ENCODE measurements around the gene NPAS3.

NPAS3 gene

DNA sequence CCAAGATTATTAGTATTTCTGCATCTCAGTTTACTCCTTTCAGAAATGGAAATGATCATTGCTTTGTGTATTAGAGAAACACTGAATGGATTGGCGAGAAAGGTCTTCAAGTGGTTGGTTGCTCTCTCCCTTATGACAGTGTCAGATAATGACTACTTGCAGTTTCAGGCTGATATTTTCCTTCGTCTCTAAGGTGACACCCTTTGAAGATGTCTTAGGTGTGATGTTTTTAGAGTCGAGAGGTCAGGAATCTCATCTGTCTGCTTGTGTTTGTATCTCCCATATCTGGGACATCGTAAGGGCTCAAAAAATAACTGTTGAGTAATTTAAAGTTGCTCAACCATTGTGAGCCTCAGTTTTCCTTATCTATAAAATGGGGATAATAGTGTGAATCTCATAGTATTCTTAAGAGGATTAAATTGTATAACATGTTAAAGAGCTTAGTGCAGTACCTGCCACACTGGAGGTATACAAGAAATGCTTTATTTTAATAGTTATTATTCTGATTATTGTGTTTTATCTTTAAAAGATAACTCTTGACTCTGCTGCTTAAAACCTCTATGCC lies 40.1 kb downstream of the NPAS3 start:
- H3K9me3 ChIP-seq (ENCODE audit: control insufficient read depth, insufficient read depth, low read length), result no peaks in the 10 kb centered on the region
- H3K4me1 ChIP-seq (ENCODE audit: insufficient read depth, low read length), result no peaks in the 10 kb centered on the region
- no peaks in the 10 kb centered on the region for H3K36me3 ChIP-seq (ENCODE audit: insufficient read depth, low read length)
- no peak overlapping the region for H3K9ac ChIP-seq (ENCODE audit: low read depth, low read length)

DNA sequence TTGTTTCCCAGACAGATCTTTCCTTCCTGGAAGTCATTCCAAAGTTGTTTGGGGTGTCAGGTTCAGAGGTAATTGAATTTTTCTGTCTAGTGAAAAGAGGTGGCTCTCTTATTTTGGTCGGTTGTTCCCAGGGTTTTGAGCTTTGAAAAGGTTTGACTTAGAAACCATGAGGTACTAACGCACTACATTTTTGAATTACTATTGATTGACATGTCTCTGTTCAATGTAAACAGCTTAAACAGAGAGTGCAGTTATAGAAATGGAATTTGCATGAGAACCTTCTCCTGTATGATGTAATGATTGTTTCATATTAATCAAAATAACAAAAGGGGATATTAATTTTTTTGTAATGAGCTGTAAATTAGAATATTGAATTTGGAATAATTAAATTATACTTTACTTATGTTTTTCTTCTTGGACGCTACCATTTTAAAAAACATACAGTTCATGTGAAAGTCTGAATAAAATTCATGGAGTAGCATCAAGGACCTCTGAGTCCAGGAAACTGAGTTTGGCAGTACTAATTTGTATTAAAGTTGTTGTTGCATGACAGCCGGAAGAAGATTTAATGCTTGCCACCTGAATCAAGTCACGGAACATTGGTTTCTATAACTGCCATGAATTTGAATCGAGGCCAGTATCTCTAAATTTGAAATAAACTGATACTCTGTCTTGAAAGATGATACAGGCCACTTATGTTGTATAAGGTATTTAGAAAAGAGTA lies 41.7 kb downstream of the NPAS3 start:
- Histone ChIP-seq H3K4me1 (ENCODE audit: insufficient read depth, low read length) (no peaks in the 10 kb centered on the region), H3K9me3 (ENCODE audit: control insufficient read depth, insufficient read depth, low read length) (no peaks in the 10 kb centered on the region), H3K36me3 (ENCODE audit: insufficient read depth, low read length) (no peaks in the 10 kb centered on the region), H3K9ac (ENCODE audit: low read depth, low read length) (no peak overlapping the region)

DNA sequence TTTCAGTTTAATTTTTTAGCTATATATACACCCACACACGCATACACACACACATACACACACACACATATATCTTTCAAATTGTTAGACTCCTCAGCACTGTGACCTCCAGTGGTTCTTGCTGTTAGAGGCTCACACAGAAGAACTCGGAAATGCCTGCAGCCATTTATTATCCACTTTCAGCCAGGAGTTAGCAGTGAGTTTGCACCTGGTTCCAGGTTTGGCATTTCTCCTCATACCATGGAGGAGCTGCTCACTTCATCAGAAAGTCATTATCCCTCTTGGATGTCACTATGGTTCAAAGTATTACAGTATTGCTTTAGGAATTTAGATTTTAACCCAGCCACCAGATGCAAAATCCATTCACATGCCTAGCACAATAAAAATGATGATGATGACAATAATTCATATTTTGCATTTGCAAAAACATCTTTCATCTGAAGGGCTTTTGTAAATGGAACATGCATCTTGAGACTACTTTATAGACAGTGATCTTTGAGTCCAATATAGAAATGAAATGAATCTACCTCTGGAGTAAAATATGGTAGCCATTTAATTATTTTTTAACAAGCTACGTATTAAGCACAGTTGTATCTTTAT lies 42.3 kb downstream of the NPAS3 start:
- Histone ChIP-seq H3K9me3 (ENCODE audit: control insufficient read depth, insufficient read depth, low read length) (no peaks in the 10 kb centered on the region), H3K9ac (ENCODE audit: low read depth, low read length) (no peak overlapping the region), H3K36me3 (ENCODE audit: insufficient read depth, low read length) (no peaks in the 10 kb centered on the region), H3K4me1 (ENCODE audit: insufficient read depth, low read length) (0 out of 2 replicates have a peak, but pooled peaks cover 5% of the 10 kb centered on the region)

DNA sequence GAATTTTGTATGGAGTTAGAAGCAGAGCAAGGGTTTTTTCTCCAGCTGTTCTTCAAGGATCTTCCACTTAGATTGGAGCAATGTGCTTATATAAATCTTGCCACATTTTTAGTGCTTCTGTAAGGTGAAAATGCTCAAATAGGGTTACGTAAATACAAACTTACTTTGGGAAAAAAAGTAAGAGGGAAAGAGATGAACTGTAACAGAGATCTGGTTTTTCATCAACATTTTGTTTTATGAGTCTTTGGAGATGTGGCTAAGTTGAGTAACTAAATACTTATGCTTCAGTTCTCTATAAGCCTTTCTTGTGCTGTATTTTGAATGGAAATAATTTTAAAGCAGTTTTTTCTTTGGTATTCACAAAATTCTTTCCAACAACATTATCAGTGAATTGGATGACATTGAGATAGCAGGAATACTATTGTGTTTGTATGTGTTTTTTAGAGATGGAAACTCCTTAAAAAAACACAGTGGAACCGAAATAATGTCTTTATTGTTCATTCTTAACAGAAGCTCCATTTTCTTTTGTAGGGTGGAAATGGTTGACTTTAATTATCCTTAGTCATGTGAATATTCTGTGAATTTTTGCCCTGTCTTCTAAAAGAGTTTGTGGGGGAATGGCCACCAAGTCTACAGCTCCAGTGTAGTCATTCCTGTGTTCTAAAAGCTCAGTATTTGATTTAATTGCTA lies 45.7 kb downstream of the NPAS3 start:
- no peaks in the 10 kb centered on the region for H3K9me3 ChIP-seq (ENCODE audit: control insufficient read depth, insufficient read depth, low read length)
- H3K9ac ChIP-seq (ENCODE audit: low read depth, low read length), result no peak overlapping the region
- peaks cover 17% of the 10 kb centered on the region for H3K4me1 ChIP-seq (ENCODE audit: insufficient read depth, low read length)
- no peaks in the 10 kb centered on the region for H3K36me3 ChIP-seq (ENCODE audit: insufficient read depth, low read length)

DNA sequence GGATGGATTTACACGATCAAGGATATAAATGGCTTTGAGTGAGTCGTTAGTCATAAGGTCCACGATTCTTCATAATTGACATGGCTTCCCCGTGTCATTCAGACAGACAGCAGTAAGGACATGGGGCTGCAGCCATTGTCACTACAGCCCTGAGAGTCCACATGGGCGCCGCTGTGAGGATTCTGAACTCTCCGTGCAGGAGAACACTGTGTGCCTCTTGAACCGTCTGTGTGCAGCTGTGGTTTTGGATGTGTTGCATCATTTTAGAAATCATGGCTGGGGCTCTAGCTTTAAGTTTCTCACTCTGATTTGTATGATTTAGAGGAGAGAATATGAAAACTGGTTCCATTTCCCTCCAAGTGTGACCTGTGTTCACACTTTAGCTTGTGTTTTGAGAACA lies 47.2 kb downstream of the NPAS3 start:
- Histone ChIP-seq H3K4me1 (ENCODE audit: insufficient read depth, low read length) (peaks cover 17% of the 10 kb centered on the region), H3K36me3 (ENCODE audit: insufficient read depth, low read length) (no peaks in the 10 kb centered on the region), H3K9ac (ENCODE audit: low read depth, low read length) (no peak overlapping the region), H3K9me3 (ENCODE audit: control insufficient read depth, insufficient read depth, low read length) (no peaks in the 10 kb centered on the region)

DNA sequence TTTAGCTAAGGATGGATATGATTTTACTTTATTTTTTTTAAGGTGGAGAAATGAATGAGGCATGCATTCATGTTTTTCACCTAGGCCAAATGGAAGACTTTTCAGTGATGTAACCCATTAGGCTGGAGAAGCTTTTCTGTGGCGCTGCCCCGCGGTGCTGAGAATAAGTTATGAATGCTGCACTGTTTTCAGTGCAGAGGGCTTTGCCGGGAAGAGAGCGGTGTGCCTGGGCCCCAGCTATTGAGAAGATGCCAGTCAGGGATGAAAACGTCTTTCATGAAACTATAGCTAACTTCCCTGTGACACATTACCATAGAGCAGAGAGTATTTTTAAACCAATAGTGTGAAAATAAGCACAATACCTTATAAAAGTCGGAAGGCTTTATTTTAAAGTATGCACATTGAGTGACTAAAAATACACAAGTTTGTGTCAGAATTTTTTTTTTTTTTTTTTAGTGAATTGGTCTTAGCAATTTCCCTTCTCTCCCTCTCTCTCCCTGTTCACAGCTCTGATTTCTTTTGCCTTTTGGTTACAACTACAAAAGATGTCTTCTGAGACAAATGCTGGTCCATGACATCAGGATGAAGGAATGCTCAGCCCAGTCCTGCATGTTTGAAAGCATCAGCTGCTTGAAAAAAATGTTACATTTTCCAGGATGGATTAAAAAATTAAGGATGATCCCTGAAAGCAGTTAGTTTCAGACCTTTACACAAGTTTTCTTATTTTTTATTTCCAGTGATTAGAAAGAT lies 48.3 kb downstream of the NPAS3 start:
- Histone ChIP-seq H3K36me3 (ENCODE audit: insufficient read depth, low read length) (no peaks in the 10 kb centered on the region), H3K4me1 (ENCODE audit: insufficient read depth, low read length) (peaks cover 17% of the 10 kb centered on the region), H3K9me3 (ENCODE audit: control insufficient read depth, insufficient read depth, low read length) (no peaks in the 10 kb centered on the region)

DNA sequence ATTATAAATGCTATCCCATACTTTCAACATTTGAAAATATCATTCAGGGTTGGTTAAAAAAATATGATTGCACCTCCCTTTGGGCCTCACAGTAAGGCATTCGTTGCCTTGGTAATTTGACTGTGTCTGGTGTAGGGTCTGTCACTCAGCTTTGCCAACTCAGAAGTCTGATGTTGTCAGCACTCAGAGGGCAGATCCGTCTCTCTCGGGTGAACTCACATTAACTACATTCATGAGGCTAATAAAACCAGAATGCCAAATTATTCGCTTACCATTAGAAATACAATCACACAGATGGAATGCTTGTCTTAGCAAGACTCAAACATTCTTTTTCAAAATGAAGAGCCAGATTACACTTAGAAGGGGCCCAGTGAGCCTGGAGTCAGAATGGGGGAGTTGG lies 53.0 kb downstream of the NPAS3 start:
- Histone ChIP-seq H3K4me1 (ENCODE audit: insufficient read depth, low read length) (peaks cover 7% of the 10 kb centered on the region), H3K9me3 (ENCODE audit: control insufficient read depth, insufficient read depth, low read length) (no peaks in the 10 kb centered on the region), H3K9ac (ENCODE audit: low read depth, low read length) (no peak overlapping the region), H3K36me3 (ENCODE audit: insufficient read depth, low read length) (no peaks in the 10 kb centered on the region)

More for the DNA sequence above, 48.3 kb downstream of the NPAS3 start:
- H3K9ac ChIP-seq (ENCODE audit: low read depth, low read length), result 0 out of 2 replicates have a peak overlapping the region, but pooled peaks have one; percentile 6

- Histone ChIP-seq H3K9ac (ENCODE audit: low read depth, low read length) (no peak overlapping the region), H3K4me1 (ENCODE audit: insufficient read depth, low read length) (no peaks in the 10 kb centered on the region), H3K9me3 (ENCODE audit: control insufficient read depth, insufficient read depth, low read length) (no peaks in the 10 kb centered on the region), H3K36me3 (ENCODE audit: insufficient read depth, low read length) (no peaks in the 10 kb centered on the region)
These were observed 55.2 kb downstream of the NPAS3 start for GRCh38 chr14:32993921-32994320.

GRCh38 chr14:32996343-32996742 lies 57.7 kb downstream of the NPAS3 start:
- no peaks in the 10 kb centered on the region for H3K9me3 ChIP-seq (ENCODE audit: control insufficient read depth, insufficient read depth, low read length)
- H3K36me3 ChIP-seq (ENCODE audit: insufficient read depth, low read length), result no peaks in the 10 kb centered on the region
- H3K9ac ChIP-seq (ENCODE audit: low read depth, low read length), result no peak overlapping the region
- H3K4me1 ChIP-seq (ENCODE audit: insufficient read depth, low read length), result no peaks in the 10 kb centered on the region

GRCh38 chr14:32998433-32998832 lies 59.8 kb downstream of the NPAS3 start:
- Histone ChIP-seq H3K9ac (ENCODE audit: low read depth, low read length) (no peak overlapping the region), H3K9me3 (ENCODE audit: control insufficient read depth, insufficient read depth, low read length) (no peaks in the 10 kb centered on the region), H3K36me3 (ENCODE audit: insufficient read depth, low read length) (no peaks in the 10 kb centered on the region), H3K4me1 (ENCODE audit: insufficient read depth, low read length) (no peaks in the 10 kb centered on the region)

- no peaks in the 10 kb centered on the region for H3K4me1 ChIP-seq (ENCODE audit: insufficient read depth, low read length)
- H3K9me3 ChIP-seq (ENCODE audit: control insufficient read depth, insufficient read depth, low read length), result no peaks in the 10 kb centered on the region
- no peak overlapping the region for H3K9ac ChIP-seq (ENCODE audit: low read depth, low read length)
- no peaks in the 10 kb centered on the region for H3K36me3 ChIP-seq (ENCODE audit: insufficient read depth, low read length)
These were observed 71.0 kb downstream of the NPAS3 start for GRCh38 chr14:33009673-33010072.

DNA sequence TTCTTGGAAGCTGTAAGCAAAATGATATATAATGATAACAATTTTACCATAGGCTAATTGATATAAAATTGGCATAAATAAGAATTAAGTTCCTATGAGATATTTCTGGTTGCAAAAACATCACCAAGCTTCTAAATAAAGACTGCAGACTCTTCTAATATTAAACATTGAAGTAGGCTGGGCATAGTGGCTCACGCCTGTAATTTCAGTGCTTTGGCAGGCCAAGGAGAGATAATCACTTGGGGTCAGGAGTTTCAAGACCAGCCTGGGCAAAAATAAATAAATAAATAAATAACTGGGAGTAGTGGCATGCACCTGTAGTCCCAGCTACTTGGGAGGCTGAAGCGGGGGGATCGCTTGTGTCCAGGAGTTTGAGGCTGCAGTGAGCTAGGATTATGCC lies 71.8 kb downstream of the NPAS3 start:
- H3K4me1 ChIP-seq (ENCODE audit: insufficient read depth, low read length), result no peaks in the 10 kb centered on the region
- no peaks in the 10 kb centered on the region for H3K9me3 ChIP-seq (ENCODE audit: control insufficient read depth, insufficient read depth, low read length)
- no peaks in the 10 kb centered on the region for H3K36me3 ChIP-seq (ENCODE audit: insufficient read depth, low read length)
- no peak overlapping the region for H3K9ac ChIP-seq (ENCODE audit: low read depth, low read length)

DNA sequence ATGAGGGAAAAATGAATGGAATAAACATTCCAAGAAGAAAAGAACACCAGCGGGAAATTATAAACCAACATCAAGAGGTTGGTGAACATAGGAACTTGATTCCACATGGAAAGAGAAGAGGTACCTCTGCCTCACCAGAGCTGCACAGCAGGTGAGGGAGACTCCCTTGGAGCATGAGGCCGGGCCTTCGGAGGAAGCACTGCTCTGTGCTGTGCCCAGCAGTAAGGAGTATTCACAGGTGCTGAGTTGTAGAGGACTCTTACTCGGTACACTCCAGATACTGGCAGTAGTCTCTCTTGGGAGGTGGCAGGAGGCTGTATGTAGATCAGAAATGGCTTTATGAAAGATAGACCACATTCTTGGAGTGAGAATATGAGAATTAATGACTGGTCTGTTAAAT lies 76.0 kb downstream of the NPAS3 start:
- Histone ChIP-seq H3K36me3 (ENCODE audit: insufficient read depth, low read length) (no peaks in the 10 kb centered on the region), H3K9me3 (ENCODE audit: control insufficient read depth, insufficient read depth, low read length) (no peaks in the 10 kb centered on the region), H3K9ac (ENCODE audit: low read depth, low read length) (no peak overlapping the region), H3K4me1 (ENCODE audit: insufficient read depth, low read length) (no peaks in the 10 kb centered on the region)

GRCh38 chr14:33016613-33017012 lies 77.9 kb downstream of the NPAS3 start:
- Histone ChIP-seq H3K36me3 (ENCODE audit: insufficient read depth, low read length) (no peaks in the 10 kb centered on the region), H3K9me3 (ENCODE audit: control insufficient read depth, insufficient read depth, low read length) (no peaks in the 10 kb centered on the region), H3K4me1 (ENCODE audit: insufficient read depth, low read length) (no peaks in the 10 kb centered on the region), H3K9ac (ENCODE audit: low read depth, low read length) (no peak overlapping the region)

All from ES-I3 (cell line).